Hematopoietic multipotent progenitor cell treated with erythropoietin and hydrocortisone succinate and interleukin-3 and kit ligand, for 8 days (in vitro differentiated cells): ENCODE measurements around the gene GNA12.
"Not testable (repeated sequence)": the region's sequence is repeated elsewhere in the genome, so short reads cannot be mapped to it uniquely, and the experiment has no call there.

ENCODE experiments used
- DNase-seq: peaks from one replicate; pipeline ENCODE4 v3.0.0-alpha.2; 2015

Gene GNA12

DNA sequence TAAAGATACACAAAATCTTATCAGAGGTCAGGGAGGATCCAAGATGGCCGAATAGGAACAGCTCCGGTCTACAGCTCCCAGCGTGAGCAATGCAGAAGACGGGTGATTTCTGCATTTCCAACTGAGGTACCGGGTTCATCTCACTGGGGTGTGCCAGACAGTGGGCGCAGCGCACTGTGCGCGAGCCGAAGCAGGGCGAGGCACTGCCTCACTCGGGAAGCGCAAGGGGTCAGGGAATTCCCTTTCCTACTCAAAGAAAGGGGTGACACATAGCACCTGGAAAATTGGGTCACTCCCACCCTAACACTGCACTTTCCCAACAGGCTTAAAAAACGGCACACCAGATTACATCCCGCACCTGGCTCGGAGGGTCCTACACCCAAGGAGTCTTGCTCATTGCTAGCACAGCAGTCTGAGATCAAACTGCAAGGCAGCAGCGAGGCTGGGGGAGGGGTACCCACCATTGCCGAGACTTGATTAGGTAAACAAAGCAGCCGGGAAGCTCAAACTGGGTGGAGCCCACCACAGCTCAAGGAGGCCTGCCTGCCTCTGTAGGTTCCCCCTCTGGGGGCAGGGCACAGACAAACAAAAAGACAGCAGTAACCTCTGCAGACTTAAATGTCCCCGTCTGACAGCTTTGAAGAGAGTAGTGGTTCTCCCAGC is 100.5 kb downstream of the GNA12 start:
- DNase-seq: not testable (repeated sequence)

DNA sequence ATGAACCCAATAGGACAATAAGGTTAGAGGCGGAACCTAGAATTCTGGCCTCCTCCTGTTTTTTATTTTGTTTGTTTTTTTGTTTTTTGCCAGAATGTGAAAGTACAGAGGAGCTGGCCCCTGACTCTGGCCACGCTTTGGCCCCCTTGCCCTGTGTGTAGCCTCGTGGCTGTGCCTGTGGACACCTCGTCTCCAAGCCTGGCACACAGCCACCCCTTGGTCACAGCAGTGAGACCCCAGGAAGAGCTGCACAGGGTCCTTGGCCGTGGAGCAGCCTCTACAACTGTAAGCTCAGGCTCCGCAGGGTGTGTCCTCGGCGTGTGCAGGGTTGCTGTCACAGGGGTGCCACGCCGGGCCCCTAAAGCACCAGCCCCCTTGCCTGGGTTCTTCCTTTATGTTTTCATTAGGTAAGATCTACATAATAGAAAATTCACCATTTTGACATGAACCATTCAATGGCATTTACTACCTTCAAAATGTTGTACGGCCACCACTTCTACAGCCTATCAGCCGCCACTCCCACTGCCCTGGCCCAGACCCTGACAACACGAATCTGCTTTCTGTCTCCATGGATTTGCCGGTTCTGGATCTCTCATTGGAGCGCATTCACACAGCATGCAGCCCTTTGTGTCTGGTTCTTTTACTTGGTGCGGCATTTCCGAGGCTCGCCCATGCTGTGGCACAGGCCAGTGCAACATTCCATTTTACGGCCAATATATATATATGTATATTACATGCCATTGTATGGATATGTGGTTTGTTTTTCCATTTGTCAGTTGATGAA is 105.2 kb downstream of the GNA12 start:
- no peak for DNase-seq

DNA sequence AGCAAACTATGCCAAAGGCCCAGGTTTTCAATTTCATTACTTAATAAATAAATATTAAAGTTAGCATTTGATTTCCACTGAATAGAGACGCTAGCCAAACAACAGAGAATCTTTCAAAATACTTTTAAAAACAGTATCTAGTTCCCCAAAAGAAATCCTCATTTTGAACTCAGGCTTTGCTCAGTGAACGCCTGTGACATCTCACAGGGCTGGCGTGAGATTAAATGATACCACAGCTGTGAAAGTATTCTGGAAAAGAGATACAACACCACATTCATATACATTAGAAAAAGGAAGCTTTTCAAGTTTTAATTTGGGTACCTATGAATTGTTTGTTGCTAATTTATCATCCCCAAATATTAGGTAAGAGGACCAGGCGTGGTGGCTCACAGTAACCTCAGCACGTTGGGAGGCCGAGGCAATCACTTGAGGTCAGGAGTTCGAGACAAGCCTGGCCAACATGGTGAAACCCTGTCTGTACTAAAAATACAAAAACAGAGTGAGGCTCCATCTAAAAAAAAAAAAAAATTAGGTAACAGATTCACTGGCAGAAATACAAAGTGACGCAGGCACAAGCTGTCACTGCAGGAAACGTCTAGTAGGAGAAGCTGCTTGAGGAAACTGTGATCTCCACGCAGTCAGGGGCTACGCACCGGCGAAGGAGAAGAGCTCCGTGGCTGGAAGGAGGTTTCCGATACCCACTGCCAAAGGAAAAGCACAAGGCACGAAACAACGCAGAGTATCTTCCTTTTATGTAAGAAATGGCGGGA is 106.2 kb downstream of the GNA12 start:
- peak; percentile 32 for DNase-seq

DNA sequence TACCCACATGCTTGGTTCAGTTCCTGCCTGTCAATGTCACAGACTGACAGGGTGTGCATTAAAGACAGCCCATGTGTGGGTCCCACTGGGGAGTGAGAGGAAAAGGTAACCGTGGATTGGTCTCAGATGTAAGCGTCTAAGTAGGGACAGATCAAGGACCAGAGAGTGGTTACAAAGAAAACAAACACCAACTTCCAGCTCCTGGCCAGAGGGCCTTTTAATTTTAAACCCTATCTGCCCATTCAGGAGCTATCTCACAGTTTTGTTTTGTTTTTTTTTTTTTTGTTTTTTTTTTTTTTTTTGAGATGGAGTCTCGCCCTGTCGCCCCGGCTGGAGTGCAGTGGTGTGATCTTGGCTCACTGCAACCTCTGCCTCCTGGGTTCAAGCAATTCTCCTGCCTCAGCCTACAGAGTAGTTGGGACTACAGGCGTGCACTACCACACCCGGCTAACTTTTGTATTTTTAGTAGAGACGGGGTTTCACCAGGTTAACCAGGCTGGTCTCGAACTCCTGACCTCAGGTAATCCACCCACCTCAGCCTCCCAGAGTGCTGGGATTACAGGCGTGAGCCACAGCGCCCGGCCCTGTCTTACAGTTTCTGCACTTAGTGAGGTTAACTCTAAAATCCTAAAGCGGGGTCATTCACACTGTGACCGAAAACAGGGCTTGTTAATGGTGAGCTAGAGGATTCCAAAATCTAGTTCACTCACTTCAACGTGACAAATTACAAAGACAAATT is 106.9 kb downstream of the GNA12 start:
- DNase-seq: not testable (repeated sequence)

GRCh38 chr7:2736411-2736914 is 107.6 kb downstream of the GNA12 start:
- DNase-seq: no peak

GRCh38 chr7:2735744-2736143 is 108.4 kb downstream of the GNA12 start:
- no peak for DNase-seq

DNA sequence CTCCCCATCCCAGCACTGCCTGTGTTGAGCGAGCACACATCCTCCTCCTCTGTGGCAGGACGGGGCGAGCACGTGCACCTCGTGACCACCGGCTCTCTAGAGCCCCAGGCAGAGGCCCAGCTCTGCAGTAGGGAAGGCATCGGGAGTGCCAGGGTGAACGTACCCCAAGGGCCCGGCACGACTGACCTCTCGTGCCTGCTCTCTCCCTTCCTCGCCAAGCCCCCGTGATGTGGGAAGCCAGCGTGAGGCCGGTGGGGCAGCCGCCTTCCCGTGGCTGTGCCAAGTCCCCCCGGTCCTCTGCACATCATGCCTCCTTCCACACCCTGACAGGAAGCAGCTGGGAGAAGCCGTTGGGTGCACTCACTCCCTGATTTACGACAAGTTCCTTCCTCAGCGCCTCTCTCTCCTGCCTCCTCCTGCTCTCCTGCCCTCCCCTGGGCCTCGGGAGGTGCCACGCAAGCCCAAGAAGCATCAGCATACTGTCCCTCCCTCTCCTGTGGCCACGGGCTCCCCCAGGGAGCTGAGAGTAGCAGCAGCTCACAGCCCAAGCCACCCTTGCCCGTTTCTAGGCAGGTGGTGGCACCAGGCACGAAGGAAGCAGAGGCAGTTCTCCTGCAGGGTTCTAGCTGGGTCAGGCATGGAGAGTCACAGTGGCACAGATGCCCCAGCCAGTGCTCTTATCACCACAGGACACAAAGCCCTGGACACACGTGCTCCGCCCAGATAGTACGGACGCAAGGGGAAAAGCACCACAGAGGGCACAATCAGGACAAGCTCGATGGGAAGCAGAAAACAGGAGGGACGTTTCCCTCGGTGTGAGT is 109.1 kb downstream of the GNA12 start:
- peak; percentile 99 for DNase-seq

GRCh38 chr7:2734084-2734686 is 109.9 kb downstream of the GNA12 start:
- peak; percentile 58 for DNase-seq

GRCh38 chr7:2732959-2733584 is 111.0 kb downstream of the GNA12 start:
- DNase-seq: peak; percentile 90

DNA sequence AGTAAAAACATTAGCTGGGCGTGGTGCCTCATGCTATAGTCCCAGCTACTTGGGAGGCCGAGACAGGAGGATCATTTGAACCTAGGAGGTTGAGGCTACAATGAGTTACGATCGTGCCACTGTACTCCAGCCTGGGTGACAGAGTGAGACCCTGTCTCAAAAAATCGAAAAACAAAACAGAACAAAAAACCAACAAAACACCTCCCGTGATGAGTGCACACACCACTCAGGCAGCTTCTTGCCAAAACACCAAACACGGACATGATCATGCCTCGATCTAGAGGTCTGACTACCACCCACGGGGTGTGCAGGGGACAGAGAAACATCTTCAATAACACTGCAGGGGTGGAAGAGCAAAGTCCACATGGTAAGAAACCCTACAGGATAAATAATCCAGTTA is 111.7 kb downstream of the GNA12 start:
- no peak for DNase-seq

GRCh38 chr7:2730846-2731770 is 113.0 kb downstream of the GNA12 start:
- no peak for DNase-seq

GRCh38 chr7:2729893-2730716 is 114.0 kb downstream of the GNA12 start:
- DNase-seq: no peak

- DNase-seq: no peak
Observed at GRCh38 chr7:2729031-2729892, 114.8 kb downstream of the GNA12 start.

DNA sequence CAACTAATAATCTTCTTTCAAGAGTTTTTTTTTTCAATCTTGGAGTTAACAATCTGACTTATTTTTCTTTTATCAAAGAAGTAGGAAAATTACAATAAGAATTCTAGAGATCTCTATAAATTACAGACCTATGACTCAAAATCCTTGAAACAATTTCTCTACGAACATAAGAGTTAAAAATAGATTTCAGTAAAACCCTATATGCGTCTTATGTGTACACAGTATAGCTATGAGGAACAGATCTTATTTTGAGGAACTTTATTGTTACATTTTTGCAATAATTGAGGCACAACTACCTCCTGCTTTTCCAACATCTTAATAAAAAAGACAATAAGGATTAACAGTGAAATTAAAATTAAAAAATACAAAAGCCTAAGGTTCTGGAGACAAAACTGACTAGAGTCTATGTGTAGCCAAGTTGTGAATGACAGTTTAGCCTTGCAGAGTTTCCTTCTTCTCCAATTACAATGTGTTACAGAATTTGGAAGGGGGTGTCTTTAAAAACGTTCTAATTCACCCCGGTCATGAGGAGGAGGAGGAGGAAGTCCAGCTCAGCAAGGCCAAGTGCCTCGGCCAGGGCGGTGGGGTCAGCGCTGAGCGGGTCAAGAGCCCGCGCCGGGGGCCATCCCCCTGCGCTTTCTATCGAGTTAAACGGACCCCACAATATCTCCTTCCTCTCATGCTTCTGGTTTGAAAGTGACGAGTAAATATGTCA is 115.6 kb downstream of the GNA12 start:
- no peak for DNase-seq

DNA sequence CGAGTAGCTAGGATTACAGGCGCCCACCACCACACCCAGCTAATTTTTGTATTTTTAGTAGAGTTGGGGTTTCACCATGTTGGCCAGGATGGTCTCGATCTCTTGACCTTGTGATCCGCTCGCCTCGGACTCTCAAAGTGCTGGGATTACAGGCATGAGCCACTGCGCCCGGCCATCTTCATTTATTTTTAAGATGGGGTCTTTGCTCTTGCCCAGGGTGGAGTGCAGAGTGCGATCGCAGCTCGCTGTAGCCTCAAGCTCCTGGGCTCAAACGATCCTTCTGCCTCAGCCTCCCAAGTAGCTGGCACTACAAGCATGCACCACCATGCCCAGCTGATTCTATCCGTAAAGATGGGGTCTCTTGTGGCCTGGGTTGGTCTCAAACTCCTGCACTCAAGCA is 116.9 kb downstream of the GNA12 start:
- not testable (repeated sequence) for DNase-seq

DNA sequence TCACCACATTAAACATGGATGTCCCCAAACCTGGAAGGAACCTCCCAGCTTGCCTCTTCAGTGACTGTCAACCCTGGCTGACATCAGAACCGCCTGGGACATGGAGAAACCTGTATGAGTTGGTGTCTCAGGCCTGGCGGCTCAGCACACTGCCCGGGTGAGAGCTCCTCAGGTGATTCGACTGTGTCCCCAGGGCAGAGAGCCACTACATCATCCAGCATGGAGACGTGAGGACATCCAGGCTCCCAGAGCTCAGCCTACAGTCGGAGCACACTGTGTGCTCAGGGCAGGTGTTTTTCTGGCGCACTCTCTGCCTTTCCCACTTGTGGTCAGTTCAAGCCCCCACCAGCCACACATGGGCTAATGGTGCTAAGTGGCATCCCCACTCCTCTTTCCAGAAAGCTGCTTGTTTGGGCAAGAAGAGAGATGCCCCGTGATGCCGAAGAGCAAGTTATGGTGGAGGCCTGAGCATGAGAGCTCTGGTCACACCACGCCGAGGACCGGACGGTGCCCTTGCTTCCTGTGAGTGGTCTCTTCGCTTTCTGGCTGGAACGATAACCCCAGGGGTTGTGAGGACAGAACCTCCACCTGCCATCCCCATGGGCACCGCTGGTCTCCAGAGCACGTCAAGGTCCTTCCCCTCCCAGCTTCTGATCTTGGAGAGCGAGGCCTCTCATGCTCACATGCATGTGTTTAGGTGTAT is 117.6 kb downstream of the GNA12 start:
- no peak for DNase-seq
